HEK293 (cell line): ENCODE data around the gene EXT2.

Experiments
- CTCF ChIP-seq: fragments of 450-650 bp; formaldehyde crosslinking; IDR thresholded peaks from 2 replicates; pipeline ENCODE4 v1.5.1; 2016; ENCODE audit warnings: missing biosample characterization, missing genetic modification characterization
- HOXA7 ChIP-seq: sonication (generic); formaldehyde crosslinking; IDR thresholded peaks from 2 replicates; pipeline ENCODE4 v1.8.1; 2022; ENCODE audit warnings: missing genetic modification reagents, borderline replicate concordance
- ZEB2 ChIP-seq: fragments of 450-650 bp; formaldehyde crosslinking; IDR thresholded peaks from 2 replicates; pipeline ENCODE4 v1.5.1; 2016; ENCODE audit warnings: missing biosample characterization, missing genetic modification characterization
- ZNF221 ChIP-seq: fragments of 450-650 bp; formaldehyde crosslinking; IDR thresholded peaks from 2 replicates; pipeline ENCODE4 v1.5.1; 2017; ENCODE audit warnings: missing biosample characterization, missing genetic modification characterization, borderline replicate concordance
- ZNF501 ChIP-seq: fragments of 450-650 bp; formaldehyde crosslinking; IDR thresholded peaks from 2 replicates; pipeline ENCODE4 v1.5.1; 2016; ENCODE audit warnings: missing biosample characterization, missing genetic modification characterization

GRCh38 chr11:44167046-44167445, 71.6 kb downstream of the EXT2 start:
- TF ChIP-seq ZEB2 = no peak
- TF ChIP-seq HOXA7 = no peak
- no peak for TF ChIP-seq CTCF (tag by site-specific recombination)
- TF ChIP-seq ZNF501 = no peak
- no peak for TF ChIP-seq ZNF221 (tag by site-specific recombination)
